ENCODE measurements around the gene DHRS2.

The DHRS2 gene

DNA sequence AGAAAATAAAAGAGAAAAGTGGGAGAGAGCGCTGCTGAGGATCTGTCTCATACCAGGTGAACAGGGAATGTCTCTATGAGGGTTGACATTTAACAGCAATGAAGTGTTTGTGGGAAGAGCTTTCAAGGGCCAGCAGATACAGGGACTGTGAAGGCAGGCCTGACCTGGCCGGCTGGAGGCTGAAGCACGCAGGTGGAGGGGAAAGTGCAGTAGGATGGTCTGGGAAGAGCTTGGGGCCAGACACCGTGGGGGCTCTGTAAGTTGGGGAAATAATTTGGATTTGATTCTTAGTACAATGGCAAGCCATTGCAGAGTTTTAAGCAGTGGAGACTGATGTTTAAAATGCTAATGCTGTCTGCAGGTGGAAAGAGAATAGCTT is 23.8 kb upstream of the DHRS2 start:
- DNase-seq (ENCODE audit: low read depth in 2 of 2, low spot score in 1 of 2), result no peak

DNA sequence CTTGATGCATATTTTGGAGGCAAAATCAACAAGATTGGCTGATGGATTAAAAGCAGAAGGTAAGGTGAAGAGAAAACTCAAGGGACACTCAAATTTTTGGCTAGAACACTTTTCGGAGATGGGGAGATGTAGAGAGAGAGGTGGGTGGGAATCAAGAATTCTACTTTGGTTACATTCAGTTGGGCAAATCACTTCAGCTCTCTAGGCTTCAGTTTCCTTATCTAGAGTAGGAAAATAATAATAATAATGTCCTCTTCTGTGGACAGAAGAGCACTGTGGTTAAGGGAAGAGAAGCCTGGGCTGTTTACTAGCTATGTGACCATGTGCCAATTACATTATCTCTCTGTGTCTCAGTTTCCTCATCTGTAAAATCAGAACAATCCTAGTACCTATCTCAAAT is 23.4 kb upstream of the DHRS2 start:
- no peak for DNase-seq (ENCODE audit: low read depth in 2 of 2, low spot score in 1 of 2)

DNA sequence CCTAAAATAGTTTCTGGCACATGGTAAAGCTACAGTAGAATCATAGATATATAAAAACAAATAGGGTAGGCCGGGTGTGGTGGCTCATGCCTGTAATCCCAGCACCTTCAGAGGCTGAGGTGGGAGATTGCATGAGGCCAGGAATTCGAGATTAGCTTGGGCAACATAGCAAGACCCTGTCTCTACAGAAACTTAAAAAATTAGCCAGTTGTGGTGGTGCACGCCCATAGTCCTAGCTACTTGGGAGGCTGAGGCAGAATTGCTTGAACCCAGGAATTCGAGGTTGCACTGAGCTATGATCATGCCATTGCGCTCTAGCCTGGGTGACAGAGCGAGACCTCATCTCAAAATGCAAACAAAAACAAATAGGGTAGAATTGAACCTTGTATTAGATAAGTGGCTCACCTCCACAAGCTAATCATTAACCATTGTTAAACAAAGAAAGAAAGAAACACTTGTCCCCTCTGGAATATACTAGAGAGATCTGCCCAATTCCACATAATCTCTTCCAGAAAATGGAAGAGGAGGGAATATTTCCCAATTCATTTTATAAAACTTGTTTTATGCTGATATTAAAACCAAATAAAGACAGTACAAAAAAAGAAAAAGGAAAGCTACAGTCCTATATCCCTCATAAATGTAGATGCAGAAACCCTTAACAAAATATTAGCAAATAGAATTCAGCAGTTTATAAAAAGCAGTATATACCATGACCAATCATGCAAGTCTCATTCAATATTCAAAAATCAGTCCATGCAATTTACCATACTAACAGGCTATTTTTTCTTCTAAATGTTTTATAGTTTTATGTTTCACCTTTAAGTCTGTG is 22.7 kb upstream of the DHRS2 start:
- DNase-seq (ENCODE audit: low read depth in 2 of 2, low spot score in 1 of 2), result no peak

DNA sequence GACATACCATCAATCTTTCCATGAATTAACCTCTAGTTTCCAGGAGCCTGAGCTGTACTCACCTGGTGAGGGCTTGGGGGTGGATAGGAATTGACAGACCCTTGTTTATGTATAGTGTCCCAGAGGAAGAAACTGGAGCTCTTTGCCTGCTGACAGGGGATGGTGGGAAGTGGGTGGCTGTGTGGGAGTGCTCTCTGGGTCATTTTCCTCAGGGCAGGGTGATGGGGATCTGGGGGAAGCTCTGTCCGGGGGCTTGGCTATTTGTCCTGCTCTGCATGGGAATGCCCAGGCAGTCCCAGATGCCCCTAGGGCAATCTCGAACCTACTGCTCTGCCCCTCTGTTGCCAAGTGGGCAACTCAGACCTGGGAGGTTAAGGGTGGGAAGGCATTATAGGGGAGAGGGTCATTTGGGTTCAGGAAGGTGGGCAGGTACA is 21.8 kb upstream of the DHRS2 start:
- DNase-seq (ENCODE audit: low read depth in 2 of 2, low spot score in 1 of 2), result no peak

DNA sequence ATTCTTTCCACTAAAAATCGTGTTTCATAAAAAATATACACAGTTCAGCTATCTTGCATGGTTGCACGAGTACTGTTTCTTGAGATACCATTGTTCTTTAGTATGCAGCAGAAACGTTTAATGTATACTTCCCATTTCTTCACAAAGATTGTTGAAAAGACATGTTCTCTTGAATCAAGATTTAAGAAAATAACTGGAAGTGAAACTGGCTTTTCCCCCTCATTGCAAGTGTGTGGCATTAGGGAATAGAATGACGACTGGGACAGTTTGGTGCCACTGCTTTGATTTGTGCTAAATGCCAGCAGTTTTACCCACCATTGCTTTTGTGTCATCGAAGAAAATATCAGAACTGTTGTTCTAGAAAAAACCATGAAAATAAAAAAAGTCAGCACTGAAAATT is 20.3 kb upstream of the DHRS2 start:
- DNase-seq (ENCODE audit: low read depth in 2 of 2, low spot score in 1 of 2), result no peak

DNA sequence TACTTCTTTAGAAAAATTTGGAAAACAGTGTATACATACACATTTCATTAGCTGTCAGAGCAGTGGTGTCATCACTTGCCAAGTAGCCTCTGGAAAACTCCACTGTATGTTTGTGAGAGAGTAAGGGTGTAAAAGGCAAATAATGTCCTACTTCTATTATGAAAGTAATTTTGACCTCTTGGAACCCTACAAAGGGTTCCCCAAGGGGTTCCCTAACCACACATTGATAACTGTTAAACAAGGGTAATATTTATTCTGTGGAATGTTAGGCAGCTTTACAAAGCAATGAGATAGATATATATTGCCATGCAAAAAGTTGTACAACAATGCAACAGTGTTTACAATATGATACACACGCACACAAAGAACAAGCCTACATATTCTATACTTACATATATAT is 18.6 kb upstream of the DHRS2 start:
- no peak for DNase-seq (ENCODE audit: low read depth in 2 of 2, low spot score in 1 of 2)

DNA sequence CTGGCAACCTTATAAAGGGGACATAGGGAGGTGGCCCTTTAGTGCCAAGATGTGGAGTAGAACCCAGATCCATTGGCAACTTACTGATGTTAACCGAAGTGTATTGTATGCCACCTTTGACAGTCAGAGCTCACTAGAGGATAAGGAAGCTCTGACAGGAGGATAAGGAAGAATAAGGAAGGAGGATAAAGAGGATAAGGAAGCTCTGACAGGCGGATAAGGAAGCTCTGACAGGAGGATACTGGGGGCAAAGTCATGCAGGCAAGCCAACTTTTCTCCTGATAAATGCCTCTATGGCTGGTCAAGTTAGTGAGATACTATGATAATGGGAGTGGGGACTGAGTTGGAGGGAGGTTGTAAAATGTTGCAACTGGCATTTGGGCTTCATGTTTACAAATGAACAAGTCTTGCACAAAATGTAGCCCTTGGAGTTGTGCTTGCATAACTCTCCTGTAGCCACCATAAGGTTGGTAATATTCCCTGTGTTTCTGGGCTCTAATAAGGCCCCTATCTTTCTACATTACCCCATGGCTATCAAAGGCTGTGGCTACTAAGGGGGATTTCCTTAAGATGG is 17.7 kb upstream of the DHRS2 start:
- no peak for DNase-seq (ENCODE audit: low read depth in 2 of 2, low spot score in 1 of 2)

DNA sequence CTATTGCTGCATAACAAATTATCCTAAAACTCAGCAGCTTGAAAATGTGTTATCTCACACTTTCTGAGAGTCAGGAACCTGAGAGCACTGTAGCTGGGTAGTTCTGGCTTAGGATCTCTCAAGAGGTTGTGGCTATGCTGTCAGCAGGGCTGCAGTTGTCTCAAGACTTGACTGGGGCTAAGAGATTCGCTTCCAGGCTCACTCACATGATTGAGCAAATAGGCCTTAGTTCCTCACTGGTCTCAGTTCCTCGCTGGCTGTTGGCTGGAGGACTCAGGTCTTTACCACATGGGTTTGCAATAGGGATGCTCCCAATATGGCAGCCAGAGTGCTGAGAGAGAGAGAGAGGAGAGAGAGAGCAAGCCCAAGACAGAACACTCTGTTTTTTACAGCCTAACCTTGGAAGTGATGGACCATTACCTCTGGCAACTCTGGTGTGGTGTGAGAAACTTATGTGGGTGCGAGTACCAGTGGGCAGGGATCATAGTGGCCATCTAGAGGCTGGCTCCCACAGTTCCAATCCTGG is 15.9 kb upstream of the DHRS2 start:
- DNase-seq (ENCODE audit: low read depth in 2 of 2, low spot score in 1 of 2), result no peak

DNA sequence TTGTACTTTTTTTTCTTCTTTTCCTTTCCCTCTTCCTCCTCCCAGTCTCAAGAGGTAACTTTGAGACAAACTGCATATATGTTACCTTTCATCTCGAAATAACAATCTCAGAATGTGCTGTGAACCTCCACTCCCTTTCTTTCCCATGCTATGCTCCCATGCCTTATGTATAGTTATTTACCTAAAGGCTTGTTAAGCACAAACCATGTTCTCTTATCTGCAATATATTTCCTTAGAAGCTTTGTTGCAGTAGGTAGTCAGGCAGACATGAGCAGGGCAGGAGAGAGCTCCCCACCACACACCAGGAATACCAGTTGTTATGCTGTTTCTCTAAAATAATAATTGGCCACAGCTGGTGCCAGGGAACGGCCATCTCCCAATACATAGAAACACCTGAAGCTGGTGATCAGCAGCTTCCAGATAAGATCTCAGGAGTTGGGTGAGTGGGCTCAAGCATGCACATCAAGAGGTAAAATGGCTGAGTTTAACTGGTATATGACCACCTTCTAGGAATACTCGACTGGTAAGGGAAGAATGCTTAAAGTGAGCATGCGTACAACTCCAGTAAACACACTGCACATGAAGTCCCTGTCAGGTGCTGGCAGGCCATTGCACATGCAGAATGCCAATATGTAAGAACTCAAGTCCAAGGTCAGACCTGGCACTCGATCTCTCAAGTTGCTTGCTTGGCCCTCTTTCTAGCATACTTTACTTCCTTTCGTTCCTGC is 14.8 kb upstream of the DHRS2 start:
- no peak for DNase-seq (ENCODE audit: low read depth in 2 of 2, low spot score in 1 of 2)

DNA sequence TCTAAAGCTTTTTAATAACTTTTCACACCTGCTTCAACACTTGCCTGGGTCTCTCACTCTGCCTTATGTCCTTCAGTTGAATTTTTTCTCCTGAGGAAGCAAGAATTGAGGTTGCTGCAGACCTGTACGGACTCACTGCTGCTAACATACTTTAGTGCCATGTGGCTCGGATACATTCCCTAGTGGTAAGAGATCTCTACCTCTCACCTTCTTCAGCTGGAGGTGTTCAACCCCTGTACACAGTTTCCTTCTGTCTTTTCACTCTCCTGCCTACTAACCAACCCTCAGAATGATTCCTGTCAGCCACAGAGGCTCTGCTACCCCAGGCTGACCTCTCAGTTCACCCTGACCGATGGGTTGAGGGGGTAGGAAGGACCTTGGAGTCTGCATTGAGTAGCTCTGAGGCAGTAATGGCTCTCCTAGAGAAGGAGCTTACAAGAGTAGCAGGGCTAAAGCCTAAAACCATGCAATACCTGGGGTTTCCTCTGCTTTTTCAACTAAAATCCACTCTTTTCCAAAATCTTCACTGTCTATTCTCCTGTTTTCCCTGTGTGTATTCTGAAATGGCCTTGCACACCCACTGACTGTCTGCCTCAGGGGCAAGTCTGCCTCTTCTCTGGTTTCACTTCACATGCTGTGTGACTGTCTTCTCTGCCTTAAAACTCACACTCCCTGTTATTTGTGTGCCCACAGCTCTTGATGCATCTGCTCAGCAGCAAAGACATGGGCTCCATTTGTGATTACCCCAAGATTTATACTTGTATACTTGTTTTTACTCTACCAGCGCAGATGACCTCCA is 14.0 kb upstream of the DHRS2 start:
- no peak for DNase-seq (ENCODE audit: low read depth in 2 of 2, low spot score in 1 of 2)

DNA sequence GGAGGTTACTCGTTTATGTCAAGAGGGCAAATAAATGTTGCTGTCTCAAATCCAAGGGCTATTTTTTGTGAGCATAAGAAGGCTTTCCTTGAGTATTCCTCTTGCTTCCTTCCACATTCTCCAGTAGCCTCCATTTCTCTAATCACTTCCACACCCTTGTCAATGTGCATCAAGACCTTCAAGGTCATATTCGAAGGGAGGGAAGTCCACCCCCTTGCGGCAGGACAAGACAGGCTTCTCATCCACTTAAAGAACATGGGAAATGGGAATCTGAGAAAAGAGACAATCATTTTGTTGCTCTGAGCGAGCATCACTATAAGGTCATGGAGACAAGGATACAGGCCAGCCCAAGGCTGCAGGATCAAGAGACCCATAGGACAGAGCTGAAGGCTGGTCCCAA is 13.2 kb upstream of the DHRS2 start:
- DNase-seq (ENCODE audit: low read depth in 2 of 2, low spot score in 1 of 2), result no peak

DNA sequence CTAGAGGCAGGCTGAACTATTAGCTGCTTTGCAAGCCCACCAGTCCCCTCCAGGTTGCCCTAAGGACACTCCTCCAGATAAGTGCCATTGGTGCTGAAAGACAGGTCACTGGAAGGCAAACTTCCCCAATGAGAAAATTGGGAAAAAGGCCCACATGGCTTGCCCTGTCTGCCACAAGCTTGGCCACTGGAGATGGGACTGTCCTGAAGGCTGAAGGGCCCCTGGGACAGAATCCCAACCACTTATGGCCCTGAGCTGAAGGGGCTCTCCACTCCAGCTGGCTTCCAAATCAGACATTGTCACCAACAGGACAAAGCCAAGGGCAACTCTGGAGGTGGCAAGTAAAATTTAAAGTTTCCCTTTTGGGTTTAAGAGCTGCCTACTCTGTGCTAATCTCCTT is 12.2 kb upstream of the DHRS2 start:
- no peak for DNase-seq (ENCODE audit: low read depth in 2 of 2, low spot score in 1 of 2)

DNA sequence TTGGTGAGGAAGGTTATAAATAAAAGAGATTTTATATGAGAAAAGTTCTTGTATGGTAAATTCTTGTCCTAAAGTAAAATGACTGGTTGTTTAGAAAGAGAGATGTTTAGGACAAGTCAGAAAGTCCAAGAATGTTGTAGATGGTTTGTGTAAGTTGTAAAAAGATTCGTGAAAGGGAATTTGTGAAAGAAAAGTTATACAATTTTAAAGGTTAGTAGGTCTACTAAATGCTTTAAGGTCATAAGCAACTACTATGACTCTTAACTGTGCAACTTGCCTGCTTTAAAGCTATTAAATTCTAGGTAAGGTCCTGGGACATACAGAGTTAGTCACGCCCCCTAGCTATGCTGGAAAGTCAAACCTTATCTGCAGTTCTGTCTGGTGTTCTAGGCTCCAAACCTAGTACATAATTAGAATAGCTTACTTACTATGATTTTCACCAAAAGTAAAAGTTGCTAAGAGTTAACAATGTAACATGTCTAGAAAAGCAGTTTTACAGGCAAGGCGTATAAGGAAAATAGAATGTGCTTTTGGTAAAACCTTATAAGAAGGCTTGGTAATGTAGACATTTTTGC is 11.2 kb upstream of the DHRS2 start:
- DNase-seq (ENCODE audit: low read depth in 2 of 2, low spot score in 1 of 2), result no peak

DNA sequence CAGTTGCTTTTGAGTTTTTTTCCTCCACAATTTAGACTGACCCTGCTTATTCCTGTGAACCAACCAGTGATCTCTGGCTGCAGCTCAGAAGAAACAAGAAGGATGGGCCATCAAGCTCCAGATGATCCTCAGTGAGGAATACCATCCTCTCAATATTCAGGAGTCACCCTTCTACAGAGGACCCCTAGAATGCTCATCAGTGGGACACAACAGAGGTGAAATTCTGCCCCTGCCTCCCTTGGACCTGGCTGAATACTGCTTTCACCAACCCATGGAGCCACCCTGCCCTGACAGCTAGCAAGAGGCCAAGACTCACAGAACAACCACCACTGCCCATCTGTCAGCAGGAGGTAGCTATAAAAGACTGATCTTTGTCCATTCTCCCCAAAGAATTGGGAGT is 9.2 kb upstream of the DHRS2 start:
- DNase-seq (ENCODE audit: low read depth in 2 of 2, low spot score in 1 of 2), result no peak

DNA sequence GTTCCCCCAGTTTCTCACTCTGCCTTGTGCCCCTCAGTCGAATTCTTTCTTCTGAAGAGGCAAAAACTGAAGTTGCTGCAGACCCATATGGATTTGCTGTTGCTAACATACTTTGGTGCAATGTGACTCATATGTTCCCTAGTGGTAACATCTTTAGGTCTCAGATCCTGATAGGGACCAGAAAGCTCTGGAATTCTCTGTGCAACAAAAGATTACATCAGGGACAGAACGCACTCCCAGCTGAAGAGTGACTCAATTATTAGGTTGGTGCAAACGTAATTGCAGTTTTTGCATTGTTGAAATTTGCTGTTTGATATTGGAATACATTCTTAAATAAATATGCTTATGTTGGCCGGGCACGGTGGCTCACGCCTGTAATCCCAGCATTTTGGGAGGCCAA is 8.2 kb upstream of the DHRS2 start:
- no peak for DNase-seq (ENCODE audit: low read depth in 2 of 2, low spot score in 1 of 2)

DNA sequence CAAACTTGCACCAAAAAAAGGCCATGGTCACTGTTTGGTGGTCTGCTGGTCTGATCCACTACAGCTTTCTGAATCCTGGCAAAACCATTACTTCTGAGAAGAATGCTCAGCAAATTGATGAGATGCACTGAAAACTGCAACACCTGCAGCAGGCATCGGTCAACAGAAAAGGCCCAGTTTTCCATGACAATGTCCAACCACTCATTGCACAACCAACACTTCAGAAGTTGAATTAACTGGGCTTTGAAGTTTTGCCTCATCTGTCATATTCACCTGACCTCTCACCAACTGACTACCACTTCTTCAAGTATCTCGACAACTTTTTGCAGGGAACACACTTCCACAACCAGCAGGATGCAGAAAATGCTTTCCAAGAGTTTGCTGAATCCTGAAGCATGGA is 7.0 kb upstream of the DHRS2 start:
- no peak for DNase-seq (ENCODE audit: low read depth in 2 of 2, low spot score in 1 of 2)

DNA sequence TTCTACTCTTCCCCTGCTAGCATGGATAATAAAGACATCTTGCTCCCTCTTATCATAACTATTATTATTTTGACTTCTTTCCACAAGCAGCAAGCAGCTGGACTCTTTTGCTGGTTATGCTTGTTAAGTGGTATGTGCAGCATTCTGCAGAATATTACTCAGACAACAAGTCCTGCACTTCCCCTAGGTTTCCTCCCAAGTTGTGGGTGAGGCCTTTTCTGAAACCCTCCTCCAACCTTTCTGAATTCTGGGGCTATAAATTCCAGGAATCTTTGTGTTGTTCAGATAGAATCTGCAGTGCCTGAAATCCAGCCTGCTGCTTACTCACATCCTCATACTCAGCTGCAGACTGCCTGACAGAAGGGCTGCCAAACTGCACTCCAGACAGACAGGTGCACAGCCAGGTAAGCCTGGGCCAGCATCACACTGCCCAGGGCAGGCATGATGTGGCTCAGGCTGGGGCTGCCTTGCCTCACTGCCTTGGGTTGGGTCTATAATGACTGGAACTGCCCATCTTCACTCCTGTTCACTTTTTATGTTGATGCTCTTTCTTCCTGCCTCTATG is 6.2 kb upstream of the DHRS2 start:
- DNase-seq (ENCODE audit: low read depth in 2 of 2, low spot score in 1 of 2), result no peak

DNA sequence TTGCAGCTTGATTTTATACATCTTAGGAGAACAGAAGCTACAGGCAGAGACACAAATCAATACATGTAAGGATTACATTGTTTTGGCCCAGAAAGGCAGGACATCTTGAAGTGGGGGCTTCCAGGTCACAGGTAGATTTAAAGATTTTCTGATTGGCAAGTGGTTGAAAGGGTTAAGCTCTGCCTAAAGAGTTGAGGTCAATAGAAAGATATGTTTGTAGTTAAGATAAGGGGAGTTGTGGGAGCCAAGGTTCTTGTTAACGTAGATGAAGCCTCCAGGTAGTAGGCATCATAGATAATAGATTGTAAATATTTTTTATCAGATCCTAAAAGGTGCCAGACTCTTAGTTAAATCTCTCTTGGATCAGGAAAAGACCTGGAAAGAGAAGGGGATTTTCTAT is 5.5 kb upstream of the DHRS2 start:
- DNase-seq (ENCODE audit: low read depth in 2 of 2, low spot score in 1 of 2), result no peak

DNA sequence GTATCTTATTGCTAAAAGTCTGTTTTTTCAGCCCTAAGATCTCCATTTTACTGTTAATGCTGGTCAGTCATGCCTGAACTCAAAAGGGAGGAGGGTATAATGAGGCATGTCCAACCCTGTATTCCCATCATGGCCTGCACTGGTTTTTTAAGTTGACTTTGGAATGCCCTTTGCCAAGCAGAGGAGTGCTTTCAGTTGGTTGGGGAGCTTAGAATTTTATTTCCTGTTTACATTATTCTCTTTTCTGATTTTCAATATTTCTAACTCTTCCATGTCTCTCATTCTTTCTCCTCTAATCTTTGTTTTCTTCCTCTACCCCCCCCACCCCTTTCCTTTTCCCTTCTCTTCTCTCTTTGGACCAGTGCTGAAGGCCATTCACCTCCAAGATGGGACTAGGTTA is 4.9 kb upstream of the DHRS2 start:
- DNase-seq (ENCODE audit: low read depth in 2 of 2, low spot score in 1 of 2), result no peak

DNA sequence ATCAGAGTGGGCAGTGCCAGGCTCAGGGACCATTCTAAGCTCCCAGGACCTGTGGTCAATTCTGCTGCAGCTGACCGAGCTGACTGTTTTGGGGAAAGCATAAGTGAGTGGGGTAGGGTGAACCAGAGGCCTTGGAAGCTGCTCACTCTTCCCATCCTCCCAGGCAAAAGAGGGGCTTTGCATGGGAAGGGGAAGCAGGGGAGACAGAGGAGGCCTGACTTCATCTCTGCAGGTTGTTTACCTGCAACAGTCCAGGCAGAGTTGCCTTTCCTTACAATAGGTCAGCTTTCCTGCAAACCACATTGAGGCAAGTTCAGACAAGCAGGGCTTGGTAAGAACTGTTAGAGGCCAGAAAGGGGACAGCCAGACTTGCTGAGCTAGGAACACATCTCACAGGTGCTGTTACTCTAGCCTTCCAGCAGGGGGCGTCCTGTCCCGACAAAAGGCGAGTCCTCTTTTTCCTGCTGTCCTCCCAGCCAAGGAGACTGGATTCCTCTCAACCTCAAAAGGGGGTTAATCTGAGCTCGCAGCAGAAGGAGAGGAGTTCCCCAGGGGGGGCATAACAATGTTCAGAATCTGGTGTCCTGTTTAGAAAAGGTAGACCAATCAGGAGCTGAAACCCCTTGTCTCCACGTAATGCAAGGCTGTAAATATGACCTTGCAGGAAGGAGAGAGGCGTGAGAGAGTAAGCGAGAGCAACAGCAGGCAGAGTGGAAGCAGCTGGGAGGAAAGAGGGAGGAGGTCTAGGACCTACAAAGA is 4.3 kb upstream of the DHRS2 start:
- peak; percentile 21 to 48 for DNase-seq (ENCODE audit: low read depth in 2 of 2, low spot score in 1 of 2)
